NCI-H446 treated with DMSO at 0.1 percent for 48 hours (cell line): ENCODE measurements around the gene SLC41A3.
"Not testable (repeated sequence)": the region's sequence is repeated elsewhere in the genome, so short reads cannot be mapped to it uniquely, and the experiment has no call there.

Experiments
- DNase-seq: peaks from one replicate; lab custom pipeline; 2025; lab: John Stamatoyannopoulos, UW

SLC41A3 gene

GRCh38 chr3:125990253-125990970, 93.5 kb downstream of the SLC41A3 start:
- peak; percentile 66 for DNase-seq

- DNase-seq: not testable (repeated sequence)
Measured at GRCh38 chr3:125984951-125985350, 99.0 kb downstream of the SLC41A3 start.

- not testable (repeated sequence) for DNase-seq
Measured at GRCh38 chr3:125977104-125977503, 106.8 kb downstream of the SLC41A3 start.

GRCh38 chr3:125976003-125976390, 107.9 kb downstream of the SLC41A3 start:
- not testable (repeated sequence) for DNase-seq

- DNase-seq: not testable (repeated sequence)
Measured at GRCh38 chr3:125975245-125976002, 108.5 kb downstream of the SLC41A3 start.

GRCh38 chr3:125971997-125972944, 111.7 kb downstream of the SLC41A3 start:
- DNase-seq: peak; percentile 4

- DNase-seq: not testable (repeated sequence)
Measured at GRCh38 chr3:125968701-125969592, 115.0 kb downstream of the SLC41A3 start, which contains the start of gene ROPN1B. Gene ROPN1B (plus strand): TSS chr3:125969178. CDS start chr3:125972055, 2,877 bp downstream.

- DNase-seq: not testable (repeated sequence)
Measured at GRCh38 chr3:125968121-125968520, 115.8 kb downstream of the SLC41A3 start.

- no peak for DNase-seq
Measured at GRCh38 chr3:125967156-125967555, 116.8 kb downstream of the SLC41A3 start.

- no peak for DNase-seq
Measured at GRCh38 chr3:125965505-125965904, 118.4 kb downstream of the SLC41A3 start.

- not testable (repeated sequence) for DNase-seq
Measured at GRCh38 chr3:125963834-125964233, 120.1 kb downstream of the SLC41A3 start.

- DNase-seq: no peak
Measured at GRCh38 chr3:125961289-125961589, 122.7 kb downstream of the SLC41A3 start.

- DNase-seq: no peak
Measured at GRCh38 chr3:125960456-125961288, 123.3 kb downstream of the SLC41A3 start.

GRCh38 chr3:125960066-125960424, 123.9 kb downstream of the SLC41A3 start:
- DNase-seq: no peak

GRCh38 chr3:125959317-125960065, 124.4 kb downstream of the SLC41A3 start:
- DNase-seq: no peak

GRCh38 chr3:125958511-125959316, 125.2 kb downstream of the SLC41A3 start:
- DNase-seq: no peak

- no peak for DNase-seq
Measured at GRCh38 chr3:125957674-125958510, 126.0 kb downstream of the SLC41A3 start.

GRCh38 chr3:125957020-125957419, 126.9 kb downstream of the SLC41A3 start:
- not testable (repeated sequence) for DNase-seq
